Keratinocyte (primary cell): ENCODE data around the gene RIMS1.

Experiments
- CTCF ChIP-seq, 3 experiments: IDR thresholded peaks in 1 of 3; conservative IDR thresholded peaks in 1 of 3; optimal IDR thresholded peaks in 1 of 3; 2 replicates in 2 of 3; 3 replicates in 1 of 3; pipeline versions ENCODE3 to v1.5.1; 2011; ENCODE audit warnings: low read length in 3 of 3, mild to moderate bottlenecking in 3 of 3, moderate library complexity in 2 of 3, control low read depth in 1 of 3, inconsistent platforms in 1 of 3; ENCODE audit not compliant: insufficient read depth in 2 of 3; ENCODE audit errors: extremely low read depth in 1 of 3
- EZH2 ChIP-seq: IDR thresholded peaks from one replicate; pipeline ENCODE4 v1.6.1; 2012; ENCODE audit warnings: inconsistent platforms, mild to moderate bottlenecking, low read length, moderate library complexity

GRCh38 chr6:72424476-72424875 lies 538.1 kb downstream of the RIMS1 start:
- TF ChIP-seq CTCF (optimal IDR thresholded peaks at IDR 0.05 in 1 of 3, IDR thresholded peaks at IDR 0.05 in 1 of 3, conservative IDR thresholded peaks at IDR 0.05 in 1 of 3; ENCODE audit: extremely low read depth in 1 of 3, insufficient read depth in 2 of 3, low read length in 3 of 3): no peak
- TF ChIP-seq EZH2: no peak
